ENCODE measurements around the gene IQCE.

IQCE gene

GRCh38 chr7:2542011-2542915, 16.5 kb upstream of the IQCE start:
- ChIA-PET CTCF (interaction anchor here (1.0 kb wide), 1 partner anchor 12 kb away, joined by 3 read pairs; no protein-coding TSS in a partner anchor), POLR2A (no interaction called here)
- TF ChIP-seq, protein P1, sequence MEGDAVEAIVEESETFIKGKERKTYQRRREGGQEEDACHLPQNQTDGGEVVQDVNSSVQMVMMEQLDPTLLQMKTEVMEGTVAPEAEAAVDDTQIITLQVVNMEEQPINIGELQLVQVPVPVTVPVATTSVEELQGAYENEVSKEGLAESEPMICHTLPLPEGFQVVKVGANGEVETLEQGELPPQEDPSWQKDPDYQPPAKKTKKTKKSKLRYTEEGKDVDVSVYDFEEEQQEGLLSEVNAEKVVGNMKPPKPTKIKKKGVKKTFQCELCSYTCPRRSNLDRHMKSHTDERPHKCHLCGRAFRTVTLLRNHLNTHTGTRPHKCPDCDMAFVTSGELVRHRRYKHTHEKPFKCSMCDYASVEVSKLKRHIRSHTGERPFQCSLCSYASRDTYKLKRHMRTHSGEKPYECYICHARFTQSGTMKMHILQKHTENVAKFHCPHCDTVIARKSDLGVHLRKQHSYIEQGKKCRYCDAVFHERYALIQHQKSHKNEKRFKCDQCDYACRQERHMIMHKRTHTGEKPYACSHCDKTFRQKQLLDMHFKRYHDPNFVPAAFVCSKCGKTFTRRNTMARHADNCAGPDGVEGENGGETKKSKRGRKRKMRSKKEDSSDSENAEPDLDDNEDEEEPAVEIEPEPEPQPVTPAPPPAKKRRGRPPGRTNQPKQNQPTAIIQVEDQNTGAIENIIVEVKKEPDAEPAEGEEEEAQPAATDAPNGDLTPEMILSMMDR (IDR thresholded peaks at IDR 0.05; ENCODE audit: control extremely low read depth, extremely low read depth, low read depth, missing control alignments): no peak
- no peak for DNase-seq (ENCODE audit: extremely low spot score)

GRCh38 chr7:2542916-2543871, 15.6 kb upstream of the IQCE start:
- DNase-seq (ENCODE audit: extremely low spot score): no peak
- ChIA-PET POLR2A (interaction anchor here (0.6 kb wide), 1 partner anchor 16 kb away, joined by 5 read pairs; no protein-coding TSS in a partner anchor), CTCF (interaction anchor here (1.0 kb wide), 1 partner anchor 11 kb away, joined by 3 read pairs; no protein-coding TSS in a partner anchor)
- TF ChIP-seq, protein P1 (IDR thresholded peaks at IDR 0.05; ENCODE audit: control extremely low read depth, extremely low read depth, low read depth, missing control alignments): no peak

DNA sequence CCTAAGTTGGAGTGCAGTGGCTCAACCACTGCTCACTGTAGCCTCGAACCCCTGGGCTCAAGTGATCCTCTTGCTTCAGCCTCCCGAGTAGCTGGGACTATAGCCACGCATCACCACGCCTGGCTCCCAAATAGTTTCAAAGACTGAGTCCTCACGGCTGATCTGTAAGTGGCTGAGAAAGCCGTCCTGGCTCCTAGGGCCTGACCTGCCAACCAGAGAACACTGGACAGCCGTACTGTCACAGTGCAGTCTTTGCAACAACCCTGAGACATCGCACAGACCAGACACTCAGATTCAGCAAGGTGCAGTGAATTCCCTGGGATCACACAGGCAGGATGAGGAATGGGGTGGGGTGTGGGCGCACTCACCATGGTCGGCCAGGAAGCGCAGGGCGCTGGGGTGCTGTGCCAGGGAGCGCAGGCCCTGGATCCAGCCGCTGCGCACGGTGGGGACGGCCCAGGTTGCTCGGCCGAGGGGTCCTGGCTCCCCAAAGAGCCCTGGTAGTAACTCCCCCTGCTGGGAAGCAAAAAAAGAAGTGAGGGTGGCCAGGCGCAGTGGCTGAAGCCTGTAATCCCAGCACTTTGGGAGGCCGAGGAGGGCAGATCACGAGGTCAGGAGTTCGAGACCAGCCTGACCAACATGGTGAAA, 14.1 kb upstream of the IQCE start:
- TF ChIP-seq, protein P1 (IDR thresholded peaks at IDR 0.05; ENCODE audit: control extremely low read depth, extremely low read depth, low read depth, missing control alignments): no peak
- ChIA-PET CTCF (no interaction called here), POLR2A (no interaction called here)
- no peak for DNase-seq (ENCODE audit: extremely low spot score)

DNA sequence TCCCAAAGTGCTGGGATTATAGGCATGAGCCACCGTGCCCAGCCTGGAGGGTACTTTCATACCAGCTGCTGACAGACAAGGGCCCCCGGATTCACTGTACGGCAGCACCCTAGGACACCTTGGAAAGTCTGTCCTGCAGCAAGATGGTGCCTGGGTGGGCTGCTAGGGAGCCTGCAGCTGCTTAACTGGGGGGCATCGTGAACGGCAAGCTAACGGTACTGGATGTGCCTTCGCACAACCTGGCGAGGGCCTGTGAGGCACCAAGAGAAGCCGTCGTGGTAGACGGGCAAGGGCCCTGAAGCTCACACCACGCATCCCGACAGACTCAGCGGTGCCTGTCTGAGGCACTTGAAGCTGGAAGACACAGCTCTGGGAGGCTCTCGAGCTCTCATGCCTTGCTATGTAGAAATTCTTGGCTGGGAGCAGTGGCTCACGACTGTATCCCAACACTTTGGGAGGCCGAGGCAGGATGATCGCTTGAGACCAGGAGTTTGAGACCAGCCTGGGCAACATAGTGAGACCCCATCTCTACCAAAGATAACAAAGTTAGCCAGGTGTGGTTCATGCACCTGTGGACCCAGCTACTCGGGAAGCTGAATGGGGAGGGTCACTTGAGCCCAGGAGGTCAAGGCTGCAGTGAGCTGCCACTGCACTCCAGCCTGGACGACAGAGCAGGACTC, 12.9 kb upstream of the IQCE start:
- DNase-seq (ENCODE audit: extremely low spot score): no peak
- ChIA-PET POLR2A (no interaction called here), CTCF (no interaction called here)
- TF ChIP-seq, protein P1 (IDR thresholded peaks at IDR 0.05; ENCODE audit: control extremely low read depth, extremely low read depth, low read depth, missing control alignments): no peak

DNA sequence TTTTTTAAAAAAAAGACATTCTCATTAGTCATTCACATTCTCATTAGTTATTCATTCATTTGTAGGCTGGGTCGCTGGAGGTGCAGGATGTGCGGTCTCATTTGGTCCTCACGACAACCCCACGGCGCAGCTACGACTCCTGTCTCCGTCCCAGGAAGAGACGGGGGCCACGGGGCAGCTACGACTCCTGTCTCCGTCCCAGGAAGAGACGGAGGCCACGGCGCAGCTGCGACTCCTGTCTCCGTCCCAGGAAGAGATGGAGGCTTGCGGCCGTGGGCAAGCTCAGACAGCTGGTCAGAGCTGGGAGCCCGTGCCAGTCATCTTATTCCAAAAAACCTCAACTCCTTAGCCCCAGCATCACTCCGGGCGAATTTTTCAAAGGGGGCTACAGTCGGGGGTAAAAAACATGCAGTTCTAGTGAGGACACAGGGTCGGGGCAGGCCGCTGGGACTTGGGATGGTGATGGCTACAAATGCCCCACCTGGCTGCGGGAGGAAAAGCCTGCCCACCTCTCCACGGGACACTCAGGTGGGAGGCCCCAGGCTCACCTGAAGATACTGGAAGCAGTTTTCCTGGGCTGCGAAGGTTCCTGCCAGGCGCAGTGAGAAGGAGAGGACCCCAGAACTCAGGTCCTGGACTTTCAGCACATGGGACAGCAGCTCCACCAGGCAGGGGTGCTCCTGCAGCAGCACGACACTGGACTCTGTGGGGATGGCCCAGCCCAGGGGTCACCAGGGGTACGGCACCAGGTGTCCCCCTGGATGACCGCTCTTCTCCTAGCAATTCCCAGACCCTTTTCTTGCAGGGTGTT, 11.8 kb upstream of the IQCE start:
- CTCF ChIA-PET: no interaction called here
- POLR2A ChIA-PET: no interaction called here
- TF ChIP-seq, protein P1 (IDR thresholded peaks at IDR 0.05; ENCODE audit: control extremely low read depth, extremely low read depth, low read depth, missing control alignments): no peak

More for the DNA sequence above, 11.8 kb upstream of the IQCE start:
- DNase-seq (ENCODE audit: extremely low spot score): no peak
